Omental fat pad (tissue), 4 donors: ENCODE data around the gene KAT8. TPM values are rescaled to one million over a fixed set of nuclear protein-coding genes. Genes with fewer than 3 reads are reported as not detected.
"Not testable (repeated sequence)": the region's sequence is repeated elsewhere in the genome, so short reads cannot be mapped to it uniquely, and the experiment has no call there.

ENCODE experiments used
- ATAC-seq: fragments of 150-250 bp; one replicate; pipeline ENCODE4 v1.9.1; 2016; ENCODE audit warnings: mild to moderate bottlenecking, moderate library complexity; ENCODE audit not compliant: low FRiP score
- DNase-seq: peaks from one replicate; pipeline ENCODE4 v3.0.0-alpha.2; 2019; ENCODE audit warnings: low spot score
- total RNA-seq, 4 donors: library from RNA; depleted of rRNA; stranded (reverse); fragments of >200 nt; gene quantifications; one replicate each; pipeline ENCODE4 v1.1.0, GENCODE V29; 2016
- TF ChIP-seq, protein P1 (sequence below), 3 donors: fragments of 450-650 bp; IDR thresholded peaks; one replicate each; pipeline ENCODE4 v1.5.1; 2016 to 2017; ENCODE audit warnings: antibody characterized with exemption in 3 of 3, mild to moderate bottlenecking in 3 of 3, moderate library complexity in 2 of 3

Gene KAT8
- total RNA-seq, 4 donors from 2014 or later = 39.4 to 72.2 (median 49.1) TPM

DNA sequence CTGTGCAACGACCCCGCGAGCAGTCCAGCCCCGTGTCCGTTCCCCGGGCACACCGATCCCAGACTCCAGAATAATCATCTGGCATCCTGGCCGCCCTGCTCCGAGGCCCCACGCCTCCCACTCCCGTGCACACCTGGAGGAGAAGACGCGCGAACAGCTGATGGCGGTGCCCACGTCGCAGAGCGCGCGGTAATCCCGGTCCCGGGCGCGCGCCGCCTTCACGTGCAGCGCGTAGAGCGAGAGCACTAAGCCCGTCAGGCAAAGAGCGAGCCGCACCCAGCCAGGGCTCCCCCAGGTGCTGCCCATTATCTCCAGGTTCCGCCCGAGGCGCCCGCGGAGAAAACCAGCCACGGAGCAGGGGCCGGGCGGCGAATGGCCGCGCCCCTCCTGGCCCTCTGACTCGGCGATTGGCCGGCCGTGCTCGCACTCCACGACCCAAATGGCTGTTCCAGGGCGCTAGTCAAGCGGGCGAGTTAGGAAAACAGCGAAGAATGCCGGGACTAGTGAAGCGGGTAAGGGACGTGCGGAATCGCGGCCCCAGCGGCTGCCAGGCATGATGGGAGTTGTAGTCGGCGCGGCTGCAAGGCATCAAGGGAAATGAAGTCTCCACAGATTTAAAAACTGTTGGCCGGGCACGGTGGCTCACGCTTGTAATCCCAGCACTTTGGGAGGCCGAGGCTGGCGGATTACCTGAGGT lies 22.9 kb upstream of the KAT8 start, which contains the start of gene VKORC1:
TSS of gene VKORC1 (minus strand) at position 374 of the 697 bp plus-strand sequence. CDS start at position 306, 68 bp downstream.
- TF ChIP-seq, protein P1, sequence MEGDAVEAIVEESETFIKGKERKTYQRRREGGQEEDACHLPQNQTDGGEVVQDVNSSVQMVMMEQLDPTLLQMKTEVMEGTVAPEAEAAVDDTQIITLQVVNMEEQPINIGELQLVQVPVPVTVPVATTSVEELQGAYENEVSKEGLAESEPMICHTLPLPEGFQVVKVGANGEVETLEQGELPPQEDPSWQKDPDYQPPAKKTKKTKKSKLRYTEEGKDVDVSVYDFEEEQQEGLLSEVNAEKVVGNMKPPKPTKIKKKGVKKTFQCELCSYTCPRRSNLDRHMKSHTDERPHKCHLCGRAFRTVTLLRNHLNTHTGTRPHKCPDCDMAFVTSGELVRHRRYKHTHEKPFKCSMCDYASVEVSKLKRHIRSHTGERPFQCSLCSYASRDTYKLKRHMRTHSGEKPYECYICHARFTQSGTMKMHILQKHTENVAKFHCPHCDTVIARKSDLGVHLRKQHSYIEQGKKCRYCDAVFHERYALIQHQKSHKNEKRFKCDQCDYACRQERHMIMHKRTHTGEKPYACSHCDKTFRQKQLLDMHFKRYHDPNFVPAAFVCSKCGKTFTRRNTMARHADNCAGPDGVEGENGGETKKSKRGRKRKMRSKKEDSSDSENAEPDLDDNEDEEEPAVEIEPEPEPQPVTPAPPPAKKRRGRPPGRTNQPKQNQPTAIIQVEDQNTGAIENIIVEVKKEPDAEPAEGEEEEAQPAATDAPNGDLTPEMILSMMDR (IDR thresholded peaks at IDR 0.05) = no peak
- peak; percentile 75 for DNase-seq
- ATAC-seq = peak; percentile 97

DNA sequence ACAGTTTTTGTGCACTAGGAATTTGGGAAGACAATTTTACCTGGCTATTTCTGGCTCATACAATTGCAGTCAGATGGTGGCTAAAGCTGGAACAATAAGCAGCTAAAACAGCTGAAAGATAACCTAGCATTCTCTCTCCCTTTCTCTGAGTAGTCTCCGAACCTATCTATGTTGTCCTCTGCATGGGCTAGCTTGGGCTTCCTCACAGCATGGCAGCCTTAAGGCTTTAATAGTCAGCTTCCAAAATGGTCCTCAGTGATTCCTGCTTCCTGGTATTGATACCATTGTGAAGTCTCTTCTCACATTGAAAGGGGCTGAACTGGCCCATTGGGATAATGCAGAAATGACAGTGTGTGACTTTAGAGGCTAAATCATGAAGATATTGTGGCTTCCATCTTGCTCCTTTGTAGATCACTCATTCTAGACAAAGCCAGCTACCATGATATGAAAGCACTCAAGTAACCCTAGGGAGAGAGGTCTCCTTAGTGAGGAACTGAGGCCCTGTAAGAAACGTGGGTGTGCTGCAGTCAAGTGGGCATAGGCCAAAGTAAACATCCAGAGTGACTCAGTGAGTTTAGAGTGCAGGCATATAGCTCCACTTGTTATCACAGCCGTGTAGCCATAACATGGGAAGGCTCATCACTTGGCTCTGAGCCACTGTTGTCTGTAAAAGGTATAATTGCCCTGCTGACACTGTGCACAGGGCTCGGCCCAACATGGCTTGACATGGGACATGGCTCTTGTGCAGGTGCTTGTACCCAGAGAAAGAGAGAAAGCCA lies 17.4 kb upstream of the KAT8 start:
- no peak for ATAC-seq
- TF ChIP-seq, protein P1 (IDR thresholded peaks at IDR 0.05) = no peak
- DNase-seq = no peak

- not testable (repeated sequence) for DNase-seq, ATAC-seq
These were observed 16.4 kb upstream of the KAT8 start for GRCh38 chr16:31100876-31101641.

- peak; percentile 92 for DNase-seq
- TF ChIP-seq, protein P1 (IDR thresholded peaks at IDR 0.05) = peak in 1 of 3 donors; percentile 49
- ATAC-seq = peak; percentile 90
These were observed 11.7 kb upstream of the KAT8 start for GRCh38 chr16:31105677-31106213.

DNA sequence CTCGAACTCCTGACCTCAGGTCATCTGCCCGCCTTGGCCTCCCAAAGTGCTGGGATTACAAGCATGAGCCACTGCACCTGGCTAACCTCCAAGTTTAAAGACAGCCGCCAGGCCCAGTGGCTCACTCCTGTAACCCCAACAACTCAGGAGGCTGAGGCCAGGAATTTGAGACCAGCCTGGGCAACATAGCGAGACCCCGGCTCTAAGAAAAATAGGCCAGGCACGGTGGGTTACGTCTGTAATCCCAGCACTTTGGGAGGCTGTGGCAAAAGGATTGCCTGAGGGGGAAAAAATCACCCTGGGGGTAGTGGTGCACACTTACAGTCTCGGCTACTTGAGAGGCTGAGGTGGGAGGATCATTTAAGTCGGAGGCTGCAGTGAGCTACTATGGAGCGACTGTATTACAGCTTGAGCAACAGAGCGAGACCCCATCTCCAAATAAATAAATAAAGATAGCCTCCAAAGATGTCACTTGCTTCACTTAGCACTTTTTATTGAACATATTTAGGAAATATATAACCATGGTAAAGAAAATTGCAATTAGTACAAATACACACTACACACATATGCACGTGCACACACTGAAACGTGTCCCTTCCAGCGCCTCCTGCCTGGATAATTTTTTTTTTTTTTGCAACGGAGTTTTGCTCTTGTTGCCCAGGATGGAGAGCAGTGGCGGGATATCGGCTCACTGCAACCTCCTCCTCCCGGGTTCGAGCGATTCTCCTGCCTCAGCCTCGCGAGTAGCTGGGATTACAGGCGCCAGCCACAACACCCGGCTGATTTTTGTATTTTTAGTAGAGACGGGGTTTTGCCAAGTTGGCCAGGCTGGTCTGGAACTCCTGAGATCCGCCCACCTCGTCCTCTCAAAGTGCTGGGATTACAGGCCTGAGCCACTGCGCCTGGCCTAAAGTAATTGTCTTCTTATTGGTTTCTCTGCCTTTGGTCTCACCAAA lies 10.7 kb upstream of the KAT8 start:
- DNase-seq (no peak), ATAC-seq (no peak)
- TF ChIP-seq, protein P1 (IDR thresholded peaks at IDR 0.05) = no peak

- ATAC-seq (no peak), DNase-seq (no peak)
- TF ChIP-seq, protein P1 (IDR thresholded peaks at IDR 0.05) = no peak
These were observed 10.0 kb upstream of the KAT8 start for GRCh38 chr16:31107465-31107867.
